EH (cell line): ENCODE data around the gene PCDHGA2.
"Not testable (repeated sequence)": the region's sequence is repeated elsewhere in the genome, so short reads cannot be mapped to it uniquely, and the experiment has no call there.

Source experiments
- DNase-seq: peaks from one replicate; pipeline ENCODE4 v3.0.0-alpha.2; 2015; ENCODE audit warnings: low read depth

PCDHGA2 gene

DNA sequence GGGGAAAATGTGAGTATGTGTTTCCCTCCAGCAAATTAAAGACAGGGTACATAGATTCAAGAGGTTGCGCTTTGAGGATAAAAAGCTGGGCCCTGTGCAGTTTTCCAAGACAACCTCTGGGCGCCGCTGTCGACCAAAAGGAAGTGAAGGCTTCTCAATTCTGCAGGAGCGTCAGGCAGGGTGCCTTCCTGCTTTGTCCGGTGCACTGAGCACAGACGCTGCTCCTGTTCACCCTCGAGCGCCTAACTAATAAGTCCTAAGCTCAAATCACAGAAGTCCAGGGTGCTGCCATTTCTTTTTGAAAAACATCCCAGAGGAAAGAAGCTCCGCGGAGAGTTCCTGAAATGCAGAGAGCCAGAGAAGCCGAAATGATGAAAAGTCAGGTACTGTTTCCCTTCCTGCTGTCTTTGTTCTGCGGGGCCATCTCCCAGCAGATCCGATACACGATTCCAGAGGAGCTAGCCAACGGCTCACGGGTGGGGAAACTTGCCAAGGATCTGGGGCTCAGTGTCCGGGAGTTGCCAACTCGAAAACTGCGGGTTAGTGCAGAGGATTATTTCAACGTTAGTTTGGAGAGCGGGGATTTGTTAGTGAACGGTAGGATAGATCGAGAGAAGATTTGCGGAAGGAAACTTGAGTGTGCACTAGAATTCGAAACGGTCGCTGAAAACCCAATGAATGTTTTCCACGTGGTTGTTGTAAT is 11.5 kb downstream of the PCDHGA2 start, which contains the start of gene PCDHGB1:
TSS of gene PCDHGB1 (plus strand) at position 183 of the 703 bp plus-strand sequence. CDS start at position 345, 162 bp downstream.
- DNase-seq, result peak; percentile 36

DNA sequence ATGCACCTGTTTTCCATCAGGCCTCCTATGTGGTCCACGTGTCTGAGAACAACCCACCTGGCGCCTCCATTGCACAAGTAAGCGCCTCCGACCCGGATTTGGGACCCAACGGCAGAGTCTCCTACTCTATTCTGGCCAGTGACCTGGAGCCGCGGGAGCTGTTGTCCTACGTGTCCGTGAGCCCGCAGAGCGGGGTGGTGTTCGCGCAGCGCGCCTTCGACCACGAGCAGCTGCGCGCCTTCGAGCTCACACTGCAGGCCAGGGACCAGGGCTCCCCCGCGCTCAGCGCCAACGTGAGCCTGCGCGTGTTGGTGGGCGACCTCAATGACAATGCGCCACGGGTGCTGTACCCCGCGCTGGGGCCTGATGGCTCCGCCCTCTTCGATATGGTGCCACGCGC is 13.0 kb downstream of the PCDHGA2 start:
- no peak for DNase-seq

DNA sequence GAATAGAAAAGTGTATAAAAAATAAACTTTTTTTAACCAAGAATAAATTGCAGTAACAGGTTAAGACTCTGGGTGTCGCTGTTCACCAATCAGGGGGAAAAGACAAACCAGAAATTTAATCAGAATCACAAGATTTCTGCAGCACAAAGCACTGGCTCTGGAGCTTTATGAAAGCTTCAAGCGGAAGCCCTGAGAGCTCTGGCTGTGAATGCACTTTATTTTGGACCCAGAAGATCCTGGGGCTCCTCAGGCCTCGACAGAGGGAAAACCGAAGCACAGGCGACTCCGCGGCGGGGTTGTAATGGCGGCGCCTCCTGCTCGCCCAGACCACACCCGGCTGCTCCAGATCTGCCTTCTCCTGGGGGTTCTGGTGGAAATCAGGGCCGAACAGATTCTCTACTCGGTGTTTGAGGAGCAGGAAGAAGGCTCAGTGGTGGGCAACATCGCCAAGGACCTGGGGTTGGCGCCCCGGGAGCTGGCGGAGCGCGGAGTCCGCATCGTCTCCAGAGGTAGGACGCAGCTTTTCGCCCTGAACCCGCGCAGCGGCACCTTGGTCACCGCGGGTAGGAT is 16.4 kb downstream of the PCDHGA2 start, which contains the start of gene PCDHGA4:
TSS of gene PCDHGA4 (plus strand) at position 122 of the 570 bp plus-strand sequence. CDS start at position 209, 87 bp downstream.
- DNase-seq, result no peak

DNA sequence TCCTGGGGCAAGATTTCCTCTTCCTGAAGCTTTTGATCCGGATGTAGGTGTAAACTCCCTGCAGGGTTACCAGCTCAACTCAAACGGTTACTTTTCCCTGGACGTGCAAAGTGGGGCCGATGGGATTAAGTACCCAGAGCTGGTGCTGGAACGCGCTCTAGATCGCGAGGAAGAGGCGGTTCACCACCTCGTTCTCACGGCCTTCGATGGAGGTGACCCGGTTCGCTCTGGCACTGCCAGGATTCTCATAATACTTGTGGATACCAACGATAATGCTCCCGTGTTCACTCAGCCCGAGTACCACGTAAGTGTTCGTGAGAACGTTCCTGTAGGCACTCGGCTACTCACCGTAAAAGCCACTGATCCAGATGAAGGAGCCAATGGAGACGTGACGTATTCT is 17.1 kb downstream of the PCDHGA2 start:
- DNase-seq, result no peak

DNA sequence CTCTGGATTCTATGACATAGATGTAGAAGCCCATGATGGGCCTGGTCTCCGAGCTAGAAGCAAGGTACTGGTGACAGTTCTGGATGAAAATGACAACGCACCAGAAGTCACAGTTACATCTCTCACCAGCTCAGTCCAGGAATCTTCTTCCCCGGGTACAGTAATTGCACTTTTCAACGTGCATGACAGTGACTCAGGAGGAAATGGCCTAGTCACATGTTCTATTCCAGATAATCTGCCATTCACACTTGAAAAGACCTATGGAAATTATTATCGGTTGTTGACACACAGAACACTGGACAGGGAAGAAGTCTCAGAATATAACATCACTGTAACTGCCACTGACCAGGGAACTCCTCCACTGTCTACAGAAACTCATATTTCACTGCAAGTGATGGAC is 17.6 kb downstream of the PCDHGA2 start:
- no peak for DNase-seq

DNA sequence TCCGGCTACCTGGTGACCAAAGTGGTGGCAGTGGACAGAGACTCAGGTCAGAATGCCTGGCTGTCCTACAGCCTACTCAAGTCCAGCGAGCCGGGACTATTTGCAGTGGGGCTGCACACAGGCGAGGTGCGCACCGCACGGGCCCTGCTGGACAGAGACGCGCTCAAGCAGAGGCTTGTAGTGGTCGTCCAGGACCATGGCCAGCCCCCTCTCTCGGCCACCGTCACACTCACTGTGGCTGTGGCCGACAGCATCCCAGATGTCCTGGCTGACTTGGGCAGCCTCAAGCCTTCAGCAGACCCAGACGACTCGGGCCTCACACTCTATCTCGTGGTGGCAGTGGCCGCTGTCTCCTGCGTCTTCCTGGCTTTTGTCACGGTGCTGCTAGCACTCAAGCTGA is 18.4 kb downstream of the PCDHGA2 start:
- no peak for DNase-seq

DNA sequence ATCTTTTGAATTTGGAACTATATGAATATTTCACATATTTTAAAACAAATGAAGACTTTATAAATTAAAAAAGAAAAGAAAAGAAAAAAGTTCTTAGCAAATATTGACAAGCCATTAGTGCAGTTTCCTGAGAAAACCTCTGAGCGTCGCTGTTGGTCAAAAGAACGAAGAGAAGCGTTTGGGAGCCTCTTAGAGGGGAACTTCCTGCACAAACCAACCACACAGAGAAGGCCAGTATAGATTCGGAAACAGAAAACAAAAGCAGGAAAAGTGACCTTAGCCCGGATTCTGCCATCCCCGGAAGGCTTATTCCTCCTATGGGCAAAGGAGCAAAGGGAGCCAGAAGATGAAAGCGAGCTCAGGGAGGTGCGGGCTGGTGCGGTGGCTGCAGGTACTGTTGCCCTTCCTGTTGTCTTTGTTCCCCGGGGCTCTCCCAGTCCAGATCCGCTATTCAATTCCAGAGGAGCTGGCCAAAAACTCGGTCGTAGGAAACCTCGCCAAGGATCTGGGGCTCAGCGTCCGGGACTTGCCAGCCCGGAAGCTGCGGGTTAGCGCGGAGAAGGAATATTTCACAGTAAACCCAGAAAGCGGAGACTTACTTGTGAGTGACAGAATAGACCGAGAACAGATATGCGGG is 21.3 kb downstream of the PCDHGA2 start, which contains the start of gene PCDHGB2:
TSS of gene PCDHGB2 (plus strand) at position 205 of the 637 bp plus-strand sequence. CDS start at position 347, 142 bp downstream.
- peak; percentile 51 for DNase-seq

DNA sequence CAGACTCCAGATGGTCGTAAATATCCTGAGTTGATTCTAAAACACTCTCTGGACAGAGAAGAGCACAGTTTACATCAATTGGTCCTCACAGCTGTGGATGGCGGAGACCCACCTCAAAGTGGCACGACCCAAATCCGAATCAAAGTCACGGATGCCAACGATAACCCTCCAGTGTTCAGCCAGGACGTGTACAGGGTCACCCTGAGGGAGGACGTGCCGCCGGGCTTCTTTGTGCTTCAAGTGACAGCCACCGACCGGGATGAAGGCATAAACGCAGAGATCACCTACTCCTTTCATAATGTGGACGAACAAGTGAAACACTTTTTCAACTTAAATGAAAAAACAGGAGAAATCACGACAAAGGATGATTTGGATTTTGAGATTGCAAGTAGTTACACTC is 22.1 kb downstream of the PCDHGA2 start:
- no peak for DNase-seq

DNA sequence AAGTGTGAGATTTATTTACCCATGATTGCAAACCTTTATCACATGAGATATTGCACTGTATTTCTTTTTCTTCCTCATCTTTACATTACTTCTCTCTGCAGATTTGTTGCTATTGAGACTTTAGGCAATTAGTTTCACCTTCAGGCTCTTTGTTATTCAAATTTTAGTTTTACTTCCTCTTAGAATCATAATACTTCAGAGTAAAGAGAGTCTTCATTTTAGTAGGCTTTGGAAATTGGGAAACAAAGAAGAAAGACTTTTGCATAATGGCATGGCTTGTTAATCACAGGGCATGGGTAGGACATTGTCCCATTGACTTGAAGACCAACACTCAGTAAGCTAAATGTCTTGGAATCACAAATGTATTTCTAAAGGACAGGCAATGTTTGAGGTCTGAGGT is 24.2 kb downstream of the PCDHGA2 start:
- no peak for DNase-seq

DNA sequence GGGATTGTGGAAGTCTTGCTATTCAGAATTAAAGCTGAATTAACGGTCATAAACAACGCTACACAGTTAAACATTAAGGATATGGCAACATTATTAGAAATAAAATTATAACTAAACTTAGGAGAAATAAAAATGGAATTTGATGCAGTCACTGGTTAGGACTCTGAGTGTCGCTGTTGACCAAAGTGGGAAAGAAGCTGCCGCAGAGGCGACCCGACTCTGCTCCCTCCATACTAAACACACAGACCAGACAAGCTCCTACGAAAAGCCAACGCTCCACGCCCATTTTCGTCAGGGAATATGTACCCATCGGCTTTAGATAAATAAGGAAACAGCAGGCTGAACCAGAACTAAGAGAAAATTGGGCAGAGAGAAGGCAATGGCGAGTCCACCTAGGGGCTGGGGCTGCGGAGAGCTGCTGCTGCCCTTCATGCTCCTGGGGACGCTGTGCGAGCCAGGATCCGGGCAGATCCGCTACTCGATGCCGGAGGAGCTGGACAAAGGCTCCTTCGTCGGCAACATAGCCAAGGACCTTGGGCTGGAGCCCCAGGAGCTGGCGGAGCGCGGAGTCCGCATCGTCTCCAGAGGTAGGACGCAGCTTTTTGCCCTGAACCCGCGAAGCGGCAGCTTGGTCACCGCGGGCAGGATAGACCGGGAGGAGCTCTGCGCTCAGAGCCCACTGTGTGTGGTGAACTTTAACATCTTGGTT is 25.5 kb downstream of the PCDHGA2 start, which contains the start of gene PCDHGA5:
TSS of gene PCDHGA5 (plus strand) at position 211 of the 709 bp plus-strand sequence. CDS start at position 380, 169 bp downstream.
- peak; percentile 63 for DNase-seq

DNA sequence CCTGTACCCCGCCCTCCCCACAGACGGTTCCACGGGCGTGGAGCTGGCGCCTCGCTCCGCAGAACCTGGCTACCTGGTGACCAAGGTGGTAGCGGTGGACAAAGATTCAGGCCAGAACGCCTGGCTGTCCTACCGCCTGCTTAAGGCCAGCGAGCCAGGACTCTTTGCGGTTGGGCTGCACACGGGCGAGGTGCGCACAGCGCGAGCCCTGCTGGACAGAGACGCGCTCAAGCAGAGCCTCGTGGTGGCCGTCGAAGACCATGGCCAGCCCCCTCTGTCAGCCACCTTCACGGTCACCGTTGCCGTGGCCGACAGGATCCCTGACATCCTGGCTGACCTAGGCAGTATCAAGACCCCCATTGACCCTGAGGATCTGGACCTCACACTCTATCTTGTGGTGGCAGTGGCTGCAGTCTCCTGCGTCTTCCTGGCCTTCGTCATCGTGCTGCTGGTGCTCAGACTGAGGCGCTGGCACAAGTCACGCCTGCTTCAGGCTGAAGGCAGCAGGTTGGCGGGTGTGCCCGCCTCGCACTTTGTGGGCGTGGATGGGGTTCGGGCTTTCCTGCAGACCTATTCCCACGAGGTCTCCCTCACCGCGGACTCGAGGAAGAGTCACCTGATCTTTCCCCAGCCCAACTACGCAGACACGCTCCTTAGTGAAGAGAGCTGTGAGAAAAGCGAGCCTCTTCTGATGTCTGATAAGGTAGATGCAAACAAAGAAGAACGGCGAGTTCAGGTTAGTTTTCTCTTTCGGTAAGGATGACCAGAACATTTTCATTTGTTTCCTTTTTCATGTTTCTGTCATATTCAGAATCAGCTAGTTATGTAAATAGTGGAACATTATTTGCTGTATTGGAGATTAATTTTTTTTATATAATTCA is 27.7 kb downstream of the PCDHGA2 start:
- no peak for DNase-seq

DNA sequence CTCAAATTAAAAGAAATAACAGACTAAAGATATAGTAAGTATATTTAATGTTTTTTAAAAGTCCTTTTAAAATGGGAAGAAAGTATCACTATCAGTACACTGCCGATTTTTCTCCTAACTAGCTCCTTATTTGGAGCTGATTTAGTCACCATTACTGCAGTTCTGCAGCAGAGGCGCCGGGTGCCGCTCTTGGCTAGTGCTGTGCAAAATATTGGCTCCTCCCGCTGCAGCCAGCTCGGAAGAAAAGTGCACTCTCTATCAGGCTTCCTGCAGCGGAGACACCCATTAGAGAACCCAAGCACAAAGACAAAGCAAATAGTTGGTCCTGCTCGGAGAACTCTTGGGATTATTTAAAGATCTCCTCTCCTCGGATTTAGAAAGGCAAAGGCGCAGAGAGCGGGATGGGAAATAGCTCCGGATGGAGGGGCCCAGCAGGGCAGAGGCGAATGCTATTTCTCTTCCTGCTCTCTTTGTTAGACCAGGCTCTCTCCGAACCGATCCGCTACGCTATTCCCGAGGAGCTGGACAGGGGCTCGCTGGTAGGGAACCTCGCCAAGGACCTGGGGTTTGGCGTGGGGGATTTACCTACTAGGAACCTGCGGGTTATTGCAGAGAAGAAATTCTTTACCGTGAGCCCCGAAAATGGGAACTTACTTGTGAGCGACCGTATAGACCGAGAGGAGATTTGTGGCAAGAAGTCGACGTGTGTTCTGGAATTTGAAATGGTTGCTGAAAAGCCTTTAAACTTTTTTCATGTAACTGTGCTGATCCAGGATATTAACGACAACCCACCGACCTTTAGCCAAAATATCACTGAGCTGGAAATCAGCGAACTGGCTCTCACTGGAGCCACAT is 31.7 kb downstream of the PCDHGA2 start, which contains the start of gene PCDHGB3:
TSS of gene PCDHGB3 (plus strand) at position 249 of the 855 bp plus-strand sequence. CDS start at position 402, 153 bp downstream.
- peak; percentile 79 for DNase-seq

DNA sequence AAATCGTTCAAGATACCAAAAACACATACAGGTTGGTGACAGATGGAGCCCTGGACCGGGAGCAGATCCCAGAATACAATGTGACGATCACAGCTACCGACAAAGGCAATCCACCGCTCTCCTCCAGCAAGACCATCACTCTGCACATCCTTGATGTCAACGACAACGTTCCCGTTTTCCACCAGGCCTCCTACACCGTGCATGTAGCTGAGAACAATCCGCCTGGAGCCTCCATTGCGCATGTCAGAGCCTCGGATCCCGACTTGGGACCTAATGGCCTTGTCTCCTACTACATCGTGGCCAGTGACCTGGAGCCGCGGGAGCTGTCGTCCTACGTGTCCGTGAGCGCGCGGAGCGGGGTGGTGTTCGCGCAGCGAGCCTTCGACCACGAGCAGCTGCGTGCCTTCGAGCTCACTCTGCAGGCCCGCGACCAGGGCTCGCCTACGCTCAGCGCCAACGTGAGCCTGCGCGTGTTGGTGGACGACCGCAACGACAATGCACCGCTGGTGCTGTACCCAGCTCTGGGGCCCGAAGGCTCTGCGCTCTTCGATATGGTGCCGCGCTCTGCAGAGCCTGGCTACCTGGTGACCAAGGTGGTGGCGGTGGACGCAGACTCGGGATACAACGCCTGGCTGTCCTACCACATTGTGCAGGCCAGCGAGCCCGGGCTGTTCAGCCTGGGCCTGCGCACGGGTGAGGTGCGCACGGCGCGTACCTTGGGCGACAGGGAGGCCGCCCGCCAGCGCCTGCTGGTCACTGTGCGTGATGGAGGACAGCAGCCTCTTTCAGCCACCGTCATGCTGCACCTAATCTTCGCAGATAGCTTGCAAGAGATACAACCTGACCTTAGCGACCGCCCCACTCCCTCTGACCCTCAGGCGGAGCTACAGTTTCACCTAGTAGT is 33.3 kb downstream of the PCDHGA2 start:
- DNase-seq, result no peak

DNA sequence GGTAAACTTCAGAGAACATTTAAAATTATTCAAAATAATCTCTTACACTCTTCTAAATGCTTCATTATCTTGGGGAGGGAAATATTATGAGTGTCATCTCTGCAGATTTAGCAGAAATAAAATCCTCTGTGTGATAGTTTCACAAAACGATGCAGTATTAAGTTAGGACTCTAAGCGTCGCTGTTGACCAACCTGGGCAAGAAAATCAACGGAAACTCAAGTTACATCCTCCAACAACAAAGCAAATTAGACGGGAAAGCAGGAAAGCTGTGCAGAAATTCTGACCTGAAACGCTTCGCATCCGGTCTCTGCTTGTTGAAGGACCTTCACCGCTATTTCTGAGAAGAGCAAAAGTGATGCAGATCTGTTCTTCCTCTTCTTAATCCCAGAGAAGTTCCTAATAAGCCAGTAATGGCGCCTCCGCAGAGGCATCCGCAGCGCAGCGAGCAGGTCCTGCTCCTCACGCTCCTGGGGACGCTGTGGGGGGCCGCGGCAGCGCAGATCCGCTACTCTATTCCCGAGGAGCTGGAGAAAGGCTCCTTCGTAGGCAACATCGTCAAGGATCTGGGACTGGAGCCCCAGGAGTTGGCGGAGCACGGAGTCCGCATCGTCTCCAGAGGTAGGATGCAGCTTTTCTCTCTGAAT is 35.2 kb downstream of the PCDHGA2 start, which contains the start of gene PCDHGA6:
TSS of gene PCDHGA6 (plus strand) at position 219 of the 645 bp plus-strand sequence. CDS start at position 412, 193 bp downstream.
- peak; percentile 48 for DNase-seq

DNA sequence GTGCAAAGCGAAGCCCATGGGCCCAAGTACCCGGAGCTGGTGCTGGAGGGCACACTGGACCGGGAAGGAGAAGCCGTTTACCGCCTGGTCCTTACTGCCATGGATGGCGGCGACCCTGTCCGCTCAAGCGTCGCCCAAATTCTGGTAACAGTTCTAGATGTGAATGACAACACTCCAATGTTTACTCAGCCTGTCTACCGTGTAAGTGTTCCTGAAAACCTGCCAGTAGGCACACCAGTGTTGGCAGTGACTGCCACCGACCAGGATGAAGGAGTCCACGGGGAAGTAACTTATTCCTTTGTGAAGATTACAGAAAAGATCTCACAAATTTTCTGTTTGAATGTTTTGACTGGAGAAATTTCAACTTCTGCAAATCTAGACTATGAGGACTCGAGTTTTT is 36.1 kb downstream of the PCDHGA2 start:
- DNase-seq, result no peak

DNA sequence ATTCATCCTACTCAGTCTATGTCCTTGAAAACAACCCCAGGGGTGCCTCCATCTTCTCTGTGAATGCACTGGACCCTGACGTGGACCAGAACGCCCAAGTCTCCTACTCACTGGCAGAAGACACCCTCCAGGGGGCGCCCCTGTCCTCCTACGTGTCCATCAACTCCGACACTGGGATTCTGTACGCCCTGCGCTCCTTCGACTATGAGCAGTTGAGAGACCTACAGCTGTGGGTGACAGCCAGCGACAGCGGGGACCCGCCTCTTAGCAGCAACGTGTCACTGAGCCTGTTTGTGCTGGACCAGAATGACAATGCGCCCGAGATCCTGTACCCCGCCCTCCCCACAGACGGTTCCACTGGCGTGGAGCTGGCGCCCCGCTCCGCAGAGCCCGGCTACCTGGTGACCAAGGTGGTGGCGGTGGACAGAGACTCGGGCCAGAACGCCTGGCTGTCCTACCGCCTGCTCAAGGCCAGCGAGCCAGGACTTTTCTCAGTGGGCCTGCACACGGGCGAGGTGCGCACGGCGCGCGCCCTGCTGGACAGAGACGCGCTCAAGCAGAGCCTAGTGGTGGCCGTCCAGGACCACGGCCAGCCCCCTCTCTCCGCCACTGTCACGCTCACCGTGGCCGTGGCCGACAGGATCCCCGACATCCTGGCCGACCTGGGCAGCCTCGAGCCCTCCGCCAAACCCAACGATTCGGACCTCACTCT is 37.0 kb downstream of the PCDHGA2 start:
- not testable (repeated sequence) for DNase-seq

DNA sequence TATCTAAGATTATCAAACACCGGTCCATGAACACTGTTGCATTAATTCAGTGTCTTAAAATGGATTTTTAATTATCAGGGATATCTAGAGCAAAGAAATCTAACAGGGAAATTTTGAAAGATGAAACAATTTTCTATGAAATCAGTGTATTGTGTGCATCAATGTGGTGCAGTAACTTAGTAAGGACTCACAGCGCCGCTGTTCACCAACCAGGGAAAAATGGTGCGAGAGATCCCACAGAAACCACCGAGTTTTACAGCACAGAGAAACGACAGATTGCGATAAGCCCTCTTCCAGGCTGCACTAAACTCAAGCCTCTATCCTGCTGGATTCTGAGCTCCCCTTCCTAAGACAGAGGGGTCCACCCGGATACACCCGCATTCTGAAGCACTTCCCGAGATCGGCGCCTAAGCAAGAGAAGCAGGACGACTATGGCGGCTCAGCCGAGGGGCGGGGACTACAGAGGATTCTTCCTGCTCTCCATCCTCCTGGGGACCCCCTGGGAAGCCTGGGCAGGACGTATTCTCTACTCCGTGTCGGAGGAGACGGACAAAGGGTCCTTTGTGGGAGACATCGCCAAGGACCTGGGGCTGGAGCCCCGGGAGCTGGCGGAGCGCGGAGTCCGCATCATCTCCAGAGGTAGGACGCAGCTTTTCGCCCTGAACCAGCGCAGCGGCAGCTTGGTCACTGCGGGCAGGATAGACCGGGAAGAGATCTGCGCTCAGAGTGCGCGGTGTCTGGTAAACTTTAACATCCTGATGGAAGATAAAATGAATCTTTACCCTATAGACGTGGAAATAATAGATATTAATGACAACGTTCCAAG is 44.1 kb downstream of the PCDHGA2 start, which contains the start of gene PCDHGA7:
TSS of gene PCDHGA7 (plus strand) at position 274 of the 826 bp plus-strand sequence. CDS start at position 432, 158 bp downstream.
- DNase-seq, result peak; percentile 5
